Activated CD8-positive, alpha-beta T cell treated with anti-CD3 and anti-CD28 coated beads for 36 hours (primary cell): ENCODE results near the gene C2orf81. TPM values are rescaled to one million over a fixed set of nuclear protein-coding genes. Genes with fewer than 3 reads are reported as not detected.

Experiments used
- ATAC-seq: fragments of 200-7000 bp; cut with Tn5 transposase; one replicate; pipeline ENCODE4 v1.10.0; 2021; ENCODE audit warnings: mild to moderate bottlenecking, moderate library complexity
- CTCF ChIA-PET: fragments of 350-600 bp; sonication (Branson Sonifier 250); formaldehyde crosslinking; loops from one replicate; lab custom pipeline; 2021; ENCODE audit warnings: antibody characterized with exemption; lab: Charles Lee
- POLR2A ChIA-PET: fragments of 350-600 bp; sonication (Branson Sonifier 250); formaldehyde crosslinking; loops from one replicate; lab custom pipeline; 2021; ENCODE audit warnings: antibody characterized with exemption; lab: Charles Lee
- DNase-seq: peaks from one replicate; pipeline ENCODE4 v3.0.0-alpha.2; 2020
- H3K27ac Mint-ChIP-seq: one replicate; pipeline ENCODE4 v1.8.0; 2021; ENCODE audit warnings: mild to moderate bottlenecking, mixed read lengths
- H3K27me3 Mint-ChIP-seq: one replicate; pipeline ENCODE4 v1.8.0; 2021; ENCODE audit warnings: mixed read lengths
- H3K36me3 Mint-ChIP-seq: one replicate; pipeline ENCODE4 v1.8.0; 2021; ENCODE audit warnings: low read depth, mixed read lengths
- H3K4me1 Mint-ChIP-seq: one replicate; pipeline ENCODE4 v1.8.0; 2021; ENCODE audit warnings: low read depth, mixed read lengths
- H3K4me3 Mint-ChIP-seq: one replicate; pipeline ENCODE4 v1.8.0; 2021; ENCODE audit warnings: mild to moderate bottlenecking, moderate library complexity, mixed read lengths
- H3K9me3 Mint-ChIP-seq: one replicate; pipeline ENCODE4 v1.8.0; 2021; ENCODE audit warnings: mixed read lengths
- CTCF ChIP-seq: fragments of 200-600 bp; IDR thresholded peaks from one replicate; pipeline ENCODE4 v1.8.0; 2022; ENCODE audit warnings: antibody characterized with exemption, mild to moderate bottlenecking
- intact Hi-C: fragments of 100-400 bp; cut with micrococcal nuclease; formaldehyde crosslinking; loops from one replicate; pipeline ENCODE4 v1.10.0; 2022
- total RNA-seq, 2 experiments: library from RNA; stranded (reverse); gene quantifications; one replicate each; pipeline ENCODE4 v1.2.3, GENCODE V29; 2021

C2orf81 gene
- total RNA-seq, 2 experiments from 2014 or later, result 2.6 to 3.9 TPM

GRCh38 chr2:74457549-74458131, 36.2 kb upstream of the C2orf81 start:
- ChIA-PET CTCF (interaction anchor here (0.9 to 4.1 kb wide), 8 partner anchors 9 to 208 kb away, joined by 3 to 40 read pairs (median 8); partner anchors contain the start of genes AUP1, CCDC142, HTRA2 and MRPL53), POLR2A (interaction anchor here (1.0 to 5.6 kb wide), 11 partner anchors 10 to 73 kb away, joined by 3 to 48 read pairs (median 10); partner anchors contain the start of genes AUP1, C2orf81, CCDC142 and HTRA2)
- H3K4me3 Mint-ChIP-seq, result peak overlapping the region; percentile 98
- no peak for TF ChIP-seq CTCF
- H3K9me3 Mint-ChIP-seq, result no peaks in the 10 kb centered on the region
- no peaks in the 10 kb centered on the region for H3K27me3 Mint-ChIP-seq
- peak overlapping the region; percentile 99 for H3K27ac Mint-ChIP-seq
- peak; percentile 90 for DNase-seq
- peaks cover 20% of the 10 kb centered on the region for H3K36me3 Mint-ChIP-seq
- intact Hi-C loops, result no loop called here
- peak; percentile 46 for ATAC-seq
- peaks cover 44% of the 10 kb centered on the region for H3K4me1 Mint-ChIP-seq

GRCh38 chr2:74457129-74457548, 35.7 kb upstream of the C2orf81 start:
- Mint-ChIP-seq H3K27ac (peak overlapping the region; percentile 97), H3K4me1 (peaks cover 47% of the 10 kb centered on the region), H3K9me3 (no peaks in the 10 kb centered on the region), H3K27me3 (no peaks in the 10 kb centered on the region), H3K36me3 (peaks cover 18% of the 10 kb centered on the region), H3K4me3 (peak overlapping the region; percentile 98)
- TF ChIP-seq CTCF, result no peak
- DNase-seq (no peak), ATAC-seq (no peak)
- intact Hi-C loops, result no loop called here
- CTCF ChIA-PET, result interaction anchor here (0.9 to 4.1 kb wide), 7 partner anchors 14 to 207 kb away, joined by 3 to 40 read pairs (median 5); partner anchors contain the start of genes AUP1, CCDC142, HTRA2 and TTC31
- POLR2A ChIA-PET, result interaction anchor here (0.8 to 5.6 kb wide), 9 partner anchors 8 to 73 kb away, joined by 3 to 48 read pairs (median 5); partner anchors contain the start of genes AUP1, C2orf81, CCDC142 and HTRA2

- no peaks in the 10 kb centered on the region for H3K27me3 Mint-ChIP-seq
- peak within 1 kb of the TSS; percentile 97 for H3K27ac Mint-ChIP-seq
These were observed 33.5 kb upstream of the C2orf81 start, which contains the start of gene INO80B for GRCh38 chr2:74454654-74455511. Gene INO80B, plus strand, starts transcription at chr2:74455087. Its CDS starts 30 bp downstream, at chr2:74455117.

GRCh38 chr2:74450570-74451190, 29.3 kb upstream of the C2orf81 start:
- Mint-ChIP-seq H3K36me3 (peaks cover 6% of the 10 kb centered on the region), H3K9me3 (no peaks in the 10 kb centered on the region), H3K27me3 (peaks cover 1% of the 10 kb centered on the region), H3K4me1 (peaks cover 20% of the 10 kb centered on the region), H3K27ac (no peak overlapping the region), H3K4me3 (no peak overlapping the region)
- ATAC-seq (no peak), DNase-seq (no peak)
- no peak for TF ChIP-seq CTCF
- ChIA-PET CTCF (no interaction called here), POLR2A (interaction anchor here (1.3 kb wide), 1 partner anchor 29 kb away, joined by 3 read pairs; the partner anchor contains the start of genes C2orf81 and WDR54)
- intact Hi-C loops, result no loop called here

More at GRCh38 chr2:74454654-74455511, 33.5 kb upstream of the C2orf81 start, which contains the start of gene INO80B:
- Mint-ChIP-seq H3K4me3 (peak within 1 kb of the TSS; percentile 98), H3K4me1 (peaks cover 41% of the 10 kb centered on the region), H3K36me3 (peaks cover 16% of the 10 kb centered on the region), H3K9me3 (no peaks in the 10 kb centered on the region)
- ChIA-PET POLR2A (interaction anchor here (0.6 to 5.6 kb wide), 18 partner anchors 10 to 1221 kb away, joined by 3 to 48 read pairs (median 4); partner anchors contain the start of genes AUP1, C2orf81, CCDC142 and CCT7), CTCF (interaction anchor here (0.6 to 3.8 kb wide), 11 partner anchors 10 to 205 kb away, joined by 3 to 40 read pairs (median 4); partner anchors contain the start of genes C2orf81, CCDC142, MOGS and TTC31)
- ATAC-seq, result peak; percentile 52
- peak; percentile 98 for DNase-seq
- intact Hi-C loops, result loop anchor here (2.0 kb wide), 1 partner anchor 28 kb away; the partner anchor contains the start of genes CCDC142 and TTC31
- TF ChIP-seq CTCF, result no peak
